Stomach (tissue), 4 donors: ENCODE results near the gene REG1B.

Source experiments
- EP300 ChIP-seq: sonication (generic); formaldehyde crosslinking; IDR thresholded peaks from one replicate; pipeline ENCODE4 v1.6.1; 2017; ENCODE audit warnings: antibody characterized with exemption
- POLR2A ChIP-seq, 4 donors: fragments of 450-650 bp; IDR thresholded peaks; one replicate each; pipeline ENCODE4 v1.6.1; 2016; ENCODE audit warnings: antibody characterized with exemption in 4 of 4, control low read depth in 2 of 4, mild to moderate bottlenecking in 1 of 4, moderate library complexity in 1 of 4
- POLR2AphosphoS5 ChIP-seq, 3 donors: sonication (generic); formaldehyde crosslinking; IDR thresholded peaks; one replicate each; pipeline ENCODE4 v1.6.1; 2016; ENCODE audit warnings: antibody characterized with exemption in 3 of 3
- TF ChIP-seq, protein P1 (sequence below), 7 experiments: fragments of 450-650 bp in 4 of 7; fragments of 200-600 bp in 3 of 7; sonication (generic) in 3 of 7; IDR thresholded peaks; one replicate each; pipeline ENCODE4 v1.5.1; 2016 to 2019; ENCODE audit warnings: antibody characterized with exemption in 7 of 7, control low read depth in 2 of 7, mild to moderate bottlenecking in 1 of 7

DNA sequence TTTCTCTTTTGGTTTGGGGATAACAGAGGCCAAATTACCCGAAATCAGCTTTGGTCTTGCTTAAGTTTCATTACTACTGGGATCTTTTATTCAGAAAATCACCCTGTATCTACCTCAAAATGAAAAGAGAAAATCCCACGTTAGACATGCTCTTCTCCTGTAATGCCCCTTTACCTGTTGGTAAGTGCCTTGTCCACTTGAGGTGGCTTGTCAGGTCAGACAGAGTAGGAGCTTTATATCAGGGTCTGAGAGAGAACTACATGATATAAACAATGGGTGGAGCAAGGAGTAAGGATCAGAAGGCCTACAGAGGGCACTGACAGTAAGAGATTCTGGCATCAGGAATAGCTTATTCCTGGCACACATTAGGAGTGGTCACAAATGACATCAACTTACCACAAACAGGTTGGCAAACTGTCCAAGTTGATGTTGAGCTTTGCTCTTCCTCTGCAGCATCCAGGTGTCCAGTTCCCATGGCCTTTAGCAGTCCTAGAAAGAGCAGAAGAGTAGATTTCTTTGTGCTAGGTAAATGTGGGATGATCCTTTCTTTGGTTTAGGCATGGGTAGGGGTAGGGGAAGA is at the start of gene REG1B:
- TF ChIP-seq POLR2A (IDR thresholded peaks at IDR 0.05), result no peak
- TF ChIP-seq, protein P1, sequence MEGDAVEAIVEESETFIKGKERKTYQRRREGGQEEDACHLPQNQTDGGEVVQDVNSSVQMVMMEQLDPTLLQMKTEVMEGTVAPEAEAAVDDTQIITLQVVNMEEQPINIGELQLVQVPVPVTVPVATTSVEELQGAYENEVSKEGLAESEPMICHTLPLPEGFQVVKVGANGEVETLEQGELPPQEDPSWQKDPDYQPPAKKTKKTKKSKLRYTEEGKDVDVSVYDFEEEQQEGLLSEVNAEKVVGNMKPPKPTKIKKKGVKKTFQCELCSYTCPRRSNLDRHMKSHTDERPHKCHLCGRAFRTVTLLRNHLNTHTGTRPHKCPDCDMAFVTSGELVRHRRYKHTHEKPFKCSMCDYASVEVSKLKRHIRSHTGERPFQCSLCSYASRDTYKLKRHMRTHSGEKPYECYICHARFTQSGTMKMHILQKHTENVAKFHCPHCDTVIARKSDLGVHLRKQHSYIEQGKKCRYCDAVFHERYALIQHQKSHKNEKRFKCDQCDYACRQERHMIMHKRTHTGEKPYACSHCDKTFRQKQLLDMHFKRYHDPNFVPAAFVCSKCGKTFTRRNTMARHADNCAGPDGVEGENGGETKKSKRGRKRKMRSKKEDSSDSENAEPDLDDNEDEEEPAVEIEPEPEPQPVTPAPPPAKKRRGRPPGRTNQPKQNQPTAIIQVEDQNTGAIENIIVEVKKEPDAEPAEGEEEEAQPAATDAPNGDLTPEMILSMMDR (IDR thresholded peaks at IDR 0.05), result no peak
- no peak for TF ChIP-seq EP300
- no peak for TF ChIP-seq POLR2AphosphoS5 (IDR thresholded peaks at IDR 0.05)
